ENCODE results near the gene SDC4.

The SDC4 gene

DNA sequence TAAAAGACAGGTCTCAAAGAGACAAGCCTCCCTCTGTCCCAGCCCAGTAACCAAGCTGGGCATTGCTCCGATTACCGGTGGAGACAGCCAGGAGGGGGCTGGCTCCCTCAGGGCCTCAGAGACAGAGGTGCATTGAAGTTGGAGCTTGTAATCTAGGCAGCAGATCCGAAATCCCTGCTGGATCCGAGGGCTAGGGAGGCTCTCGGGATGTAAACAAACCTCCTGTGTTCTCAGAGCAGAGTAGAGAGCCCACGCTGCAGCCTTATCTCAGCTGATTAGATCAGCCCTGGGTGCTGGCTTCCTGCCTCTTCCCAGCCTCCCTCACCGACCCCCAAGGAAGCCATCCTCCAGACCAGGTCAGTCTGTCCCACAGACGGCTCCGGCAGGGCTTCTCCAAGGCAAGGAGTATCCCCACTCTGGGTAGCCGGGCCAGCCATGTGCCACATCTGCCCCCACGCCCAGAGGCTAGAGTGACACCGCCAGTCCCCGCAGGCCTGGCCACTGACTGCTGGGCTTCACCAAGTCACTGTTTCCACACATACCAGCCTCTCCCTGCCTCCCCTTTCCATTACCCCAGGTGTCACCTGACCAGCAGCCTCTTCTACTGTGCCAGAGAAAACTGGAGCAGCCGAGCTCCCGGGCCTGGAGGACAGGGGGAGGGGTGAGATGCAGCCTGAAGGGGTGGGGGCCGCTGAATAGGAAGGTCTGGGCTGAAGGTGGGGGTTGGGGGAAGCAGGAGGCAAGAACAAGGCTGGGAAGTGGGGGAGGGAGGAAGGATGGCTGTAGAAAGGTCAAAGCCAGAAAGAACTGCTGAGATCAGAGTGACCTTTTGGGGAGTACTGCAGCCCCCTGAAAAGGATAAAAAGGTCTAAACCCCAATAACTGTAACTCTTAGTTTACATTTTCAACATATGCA lies 6.0 kb downstream of the SDC4 start:
- Histone ChIP-seq H3K79me2 (ENCODE audit: low read length) (peaks cover 4% of the 10 kb centered on the region; the same call in 1 of the 2 replicates), H3K4me3 (ENCODE audit: low read length) (no peak overlapping the region), H4K20me1 (ENCODE audit: insufficient read depth, low read length) (no peaks in the 10 kb centered on the region), H3K27me3 (replicated peaks; ENCODE audit: insufficient read depth, low read length) (peaks cover 7% of the 10 kb centered on the region; the same call in 1 of the 2 replicates), H2AFZ (ENCODE audit: low read length) (no peak overlapping the region), H3K27ac (ENCODE audit: low read length) (no peak overlapping the region), H3K9ac (ENCODE audit: low read length) (no peak overlapping the region), H3K9me2 (replicated peaks; ENCODE audit: insufficient read depth, low read length) (no peaks in the 10 kb centered on the region), H3K9me3 (replicated peaks; ENCODE audit: insufficient read depth, low read length) (no peaks in the 10 kb centered on the region), H3K4me1 (ENCODE audit: low read length) (peaks cover 28% of the 10 kb centered on the region), H3K36me3 (replicated peaks; ENCODE audit: insufficient read depth, low read length) (no peaks in the 10 kb centered on the region), H3K4me2 (ENCODE audit: low read depth, low read length) (no peak overlapping the region), H3F3A (ENCODE audit: insufficient read depth, low read length) (peaks cover 5% of the 10 kb centered on the region; the same call in 1 of the 2 replicates)
- no peak for DNase-seq
- TF ChIP-seq, protein P1, sequence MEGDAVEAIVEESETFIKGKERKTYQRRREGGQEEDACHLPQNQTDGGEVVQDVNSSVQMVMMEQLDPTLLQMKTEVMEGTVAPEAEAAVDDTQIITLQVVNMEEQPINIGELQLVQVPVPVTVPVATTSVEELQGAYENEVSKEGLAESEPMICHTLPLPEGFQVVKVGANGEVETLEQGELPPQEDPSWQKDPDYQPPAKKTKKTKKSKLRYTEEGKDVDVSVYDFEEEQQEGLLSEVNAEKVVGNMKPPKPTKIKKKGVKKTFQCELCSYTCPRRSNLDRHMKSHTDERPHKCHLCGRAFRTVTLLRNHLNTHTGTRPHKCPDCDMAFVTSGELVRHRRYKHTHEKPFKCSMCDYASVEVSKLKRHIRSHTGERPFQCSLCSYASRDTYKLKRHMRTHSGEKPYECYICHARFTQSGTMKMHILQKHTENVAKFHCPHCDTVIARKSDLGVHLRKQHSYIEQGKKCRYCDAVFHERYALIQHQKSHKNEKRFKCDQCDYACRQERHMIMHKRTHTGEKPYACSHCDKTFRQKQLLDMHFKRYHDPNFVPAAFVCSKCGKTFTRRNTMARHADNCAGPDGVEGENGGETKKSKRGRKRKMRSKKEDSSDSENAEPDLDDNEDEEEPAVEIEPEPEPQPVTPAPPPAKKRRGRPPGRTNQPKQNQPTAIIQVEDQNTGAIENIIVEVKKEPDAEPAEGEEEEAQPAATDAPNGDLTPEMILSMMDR (IDR thresholded peaks at IDR 0.05; ENCODE audit: low read length) = no peak
- TF ChIP-seq EZH2phosphoT487 (IDR thresholded peaks at IDR 0.05; ENCODE audit: low read length) = no peak
- TF ChIP-seq EZH2 (optimal IDR thresholded peaks at IDR 0.05; ENCODE audit: low read depth, low read length) = no peak

DNA sequence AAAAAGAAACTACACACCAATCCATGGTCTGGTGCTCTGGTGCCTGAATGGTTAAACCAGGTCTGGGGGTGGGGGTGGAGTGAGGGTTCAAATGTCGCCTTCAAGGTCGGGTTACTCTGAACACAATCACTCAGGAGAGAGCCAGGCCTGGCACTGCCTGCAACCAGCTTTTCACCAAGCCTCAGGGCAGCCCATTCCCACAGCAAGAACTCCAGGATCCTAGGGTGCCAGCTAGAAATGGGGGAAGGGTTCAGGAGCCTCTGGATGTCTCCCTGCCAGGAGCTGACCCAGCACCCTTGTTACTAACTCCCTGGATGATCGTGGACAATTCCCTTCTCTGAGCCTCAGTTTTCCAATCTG lies 6.7 kb downstream of the SDC4 start:
- Histone ChIP-seq H3K9me3 (replicated peaks; ENCODE audit: insufficient read depth, low read length) (no peaks in the 10 kb centered on the region), H4K20me1 (ENCODE audit: insufficient read depth, low read length) (no peaks in the 10 kb centered on the region), H3K27me3 (replicated peaks; ENCODE audit: insufficient read depth, low read length) (peaks cover under 1% of the 10 kb centered on the region; the same call in 1 of the 2 replicates), H3F3A (ENCODE audit: insufficient read depth, low read length) (peaks cover 5% of the 10 kb centered on the region; the same call in 1 of the 2 replicates), H2AFZ (ENCODE audit: low read length) (no peak overlapping the region), H3K27ac (ENCODE audit: low read length) (no peak overlapping the region), H3K9me2 (replicated peaks; ENCODE audit: insufficient read depth, low read length) (no peaks in the 10 kb centered on the region), H3K4me2 (ENCODE audit: low read depth, low read length) (no peak overlapping the region), H3K79me2 (ENCODE audit: low read length) (peaks cover 4% of the 10 kb centered on the region; the same call in 1 of the 2 replicates), H3K9ac (ENCODE audit: low read length) (no peak overlapping the region), H3K4me3 (ENCODE audit: low read length) (no peak overlapping the region), H3K4me1 (ENCODE audit: low read length) (peaks cover 28% of the 10 kb centered on the region), H3K36me3 (replicated peaks; ENCODE audit: insufficient read depth, low read length) (no peaks in the 10 kb centered on the region)
- no peak for DNase-seq
- TF ChIP-seq EZH2phosphoT487 (IDR thresholded peaks at IDR 0.05; ENCODE audit: low read length) (no peak), EZH2 (optimal IDR thresholded peaks at IDR 0.05; ENCODE audit: low read depth, low read length) (no peak)
- TF ChIP-seq, protein P1 (IDR thresholded peaks at IDR 0.05; ENCODE audit: low read length) = no peak

DNA sequence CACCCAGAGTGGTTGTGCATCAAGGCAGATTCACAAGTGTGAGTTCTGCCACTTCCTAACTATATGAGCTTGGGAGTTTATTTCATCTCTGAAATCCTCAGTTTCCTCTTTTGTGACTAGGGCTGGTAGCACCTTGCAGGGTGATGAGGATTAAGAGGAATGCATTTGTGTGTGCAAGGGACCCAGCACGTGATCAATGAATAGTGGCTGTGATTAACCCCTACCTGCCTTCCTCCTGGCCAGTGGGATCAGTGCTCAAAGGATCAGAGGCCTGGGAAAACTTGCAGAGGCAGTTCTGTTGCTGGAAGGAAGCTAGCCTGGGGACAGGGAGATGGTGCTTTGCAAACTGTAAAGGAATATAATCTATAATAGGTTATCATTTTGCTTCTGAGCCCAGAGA lies 7.3 kb downstream of the SDC4 start:
- Histone ChIP-seq H3K4me2 (ENCODE audit: low read depth, low read length) (no peak overlapping the region), H3K27ac (ENCODE audit: low read length) (no peak overlapping the region), H2AFZ (ENCODE audit: low read length) (no peak overlapping the region), H3K36me3 (replicated peaks; ENCODE audit: insufficient read depth, low read length) (no peaks in the 10 kb centered on the region), H4K20me1 (ENCODE audit: insufficient read depth, low read length) (no peaks in the 10 kb centered on the region), H3K27me3 (replicated peaks; ENCODE audit: insufficient read depth, low read length) (no peaks in the 10 kb centered on the region), H3K4me3 (ENCODE audit: low read length) (no peak overlapping the region), H3K79me2 (ENCODE audit: low read length) (peaks cover 4% of the 10 kb centered on the region; the same call in 1 of the 2 replicates), H3F3A (ENCODE audit: insufficient read depth, low read length) (peaks cover 5% of the 10 kb centered on the region; the same call in 1 of the 2 replicates), H3K4me1 (ENCODE audit: low read length) (peaks cover 23% of the 10 kb centered on the region), H3K9me2 (replicated peaks; ENCODE audit: insufficient read depth, low read length) (no peaks in the 10 kb centered on the region), H3K9me3 (replicated peaks; ENCODE audit: insufficient read depth, low read length) (no peaks in the 10 kb centered on the region), H3K9ac (ENCODE audit: low read length) (no peak overlapping the region)
- DNase-seq = no peak
- TF ChIP-seq, protein P1 (IDR thresholded peaks at IDR 0.05; ENCODE audit: low read length) = no peak
- no peak for TF ChIP-seq EZH2phosphoT487 (IDR thresholded peaks at IDR 0.05; ENCODE audit: low read length)
- TF ChIP-seq EZH2 (optimal IDR thresholded peaks at IDR 0.05; ENCODE audit: low read depth, low read length) = no peak
